OCI-LY3 (cell line): ENCODE data around the gene ASTN2.

Experiments used
- H2AFZ ChIP-seq: fragments of 200-600, 300-600 bp; shearing (Covaris generic); 2 replicates; pipeline ENCODE4 v1.6.0; 2014; ENCODE audit warnings: antibody characterized with exemption, low read depth, low read length
- H3K27ac ChIP-seq: fragments of 200-600, 300-600 bp; sonication (generic); 2 replicates; pipeline ENCODE4 v1.5.1; 2014; ENCODE audit warnings: mild to moderate bottlenecking, low read length, moderate library complexity, mixed read lengths
- H3K27me3 ChIP-seq: fragments of 200-600, 300-600 bp; sonication (generic); 2 replicates; pipeline ENCODE4 v1.6.1; 2014; ENCODE audit warnings: low read depth, low read length, mixed read lengths
- H3K36me3 ChIP-seq: fragments of 200-600, 300-600 bp; sonication (generic); replicated peaks from 2 replicates; pipeline ENCODE3; 2014; ENCODE audit warnings: low read depth, low read length, mixed read lengths
- H3K4me1 ChIP-seq: fragments of 300-600, 200-600 bp; sonication (generic); 2 replicates; pipeline ENCODE4 v1.6.1; 2014; ENCODE audit warnings: low read length, mixed read lengths
- H3K4me2 ChIP-seq: fragments of 200-600, 300-600 bp; sonication (generic); 2 replicates; pipeline ENCODE4 v1.6.1; 2014; ENCODE audit warnings: low read length, mixed read lengths
- H3K4me3 ChIP-seq: fragments of 300-600, 200-600 bp; sonication (generic); 2 replicates; pipeline ENCODE4 v1.5.1; 2014; ENCODE audit warnings: antibody characterized with exemption, mild to moderate bottlenecking, low read length, moderate library complexity
- H3K79me2 ChIP-seq: fragments of 300-600, 200-600 bp; shearing (Covaris generic); 2 replicates; pipeline ENCODE4 v1.6.1; 2014; ENCODE audit warnings: mild to moderate bottlenecking, low read length, mixed read lengths
- H3K9ac ChIP-seq: fragments of 300-600, 200-600 bp; shearing (Covaris generic); 2 replicates; pipeline ENCODE4 v1.6.0; 2014; ENCODE audit warnings: mild to moderate bottlenecking, low read length, moderate library complexity
- H3K9me3 ChIP-seq: fragments of 200-600, 300-600 bp; shearing (Covaris generic); 2 replicates; pipeline ENCODE4 v1.6.1; 2014; ENCODE audit warnings: low read length, mixed read lengths; ENCODE audit not compliant: insufficient read depth
- H4K20me1 ChIP-seq: fragments of 200-600, 300-600 bp; sonication (generic); 2 replicates; pipeline ENCODE4 v1.6.1; 2016; ENCODE audit warnings: low read length, mixed read lengths; ENCODE audit not compliant: insufficient read depth
- CTCF ChIP-seq: fragments of 200-600, 300-600 bp; sonication (generic); IDR thresholded peaks from 2 replicates; pipeline ENCODE4 v1.5.1; 2014; ENCODE audit warnings: antibody characterized with exemption, low read length, low read depth
- EZH2phosphoT487 ChIP-seq: fragments of 200-600 bp; shearing (Covaris generic); IDR thresholded peaks from 2 replicates; pipeline ENCODE4 v1.6.1; 2018; ENCODE audit warnings: antibody characterized with exemption, mixed run types, low read depth

Gene ASTN2

GRCh38 chr9:116815835-116816234 lies 599.0 kb downstream of the ASTN2 start:
- Histone ChIP-seq H4K20me1 (no peaks in the 10 kb centered on the region), H3K4me3 (no peak overlapping the region), H3K79me2 (no peaks in the 10 kb centered on the region), H3K36me3 (no peaks in the 10 kb centered on the region), H3K27ac (no peak overlapping the region), H3K4me2 (no peak overlapping the region), H3K9ac (no peak overlapping the region), H3K27me3 (0 out of 2 replicates have a peak, but pooled peaks cover 6% of the 10 kb centered on the region), H3K4me1 (no peaks in the 10 kb centered on the region), H3K9me3 (no peaks in the 10 kb centered on the region), H2AFZ (no peak overlapping the region)
- TF ChIP-seq EZH2phosphoT487, result no peak
- no peak for TF ChIP-seq CTCF

DNA sequence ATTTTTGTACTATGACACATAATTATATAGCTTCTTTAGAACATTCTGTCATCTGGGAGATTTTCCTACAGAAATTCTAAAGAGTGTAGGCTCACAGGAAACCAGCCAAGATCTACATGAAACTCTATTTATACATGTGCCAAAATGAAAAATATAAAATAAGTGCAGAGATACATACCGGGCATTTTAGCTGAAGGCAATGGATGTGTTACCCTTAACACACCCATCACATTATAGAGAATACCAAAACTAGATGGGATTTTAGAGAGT lies 601.9 kb downstream of the ASTN2 start:
- no peaks in the 10 kb centered on the region for H3K9me3 ChIP-seq
- H4K20me1 ChIP-seq, result no peaks in the 10 kb centered on the region
- H3K79me2 ChIP-seq, result no peaks in the 10 kb centered on the region
- H3K27me3 ChIP-seq, result peaks cover 12% of the 10 kb centered on the region; the same call in 1 of the 2 replicates
- H3K9ac ChIP-seq, result no peak overlapping the region
- H3K4me2 ChIP-seq, result no peak overlapping the region
- H2AFZ ChIP-seq, result no peak overlapping the region
- H3K4me1 ChIP-seq, result no peaks in the 10 kb centered on the region
- H3K36me3 ChIP-seq, result no peaks in the 10 kb centered on the region
- TF ChIP-seq EZH2phosphoT487 (no peak), CTCF (no peak)
- no peak overlapping the region for H3K4me3 ChIP-seq
- no peak overlapping the region for H3K27ac ChIP-seq

- H3K4me2 ChIP-seq, result no peak overlapping the region
- TF ChIP-seq CTCF (no peak), EZH2phosphoT487 (no peak)
Observed at GRCh38 chr9:116812231-116813030, 602.4 kb downstream of the ASTN2 start.

GRCh38 chr9:116809656-116810055 lies 605.2 kb downstream of the ASTN2 start:
- H3K27ac ChIP-seq, result no peak overlapping the region
- no peak overlapping the region for H3K4me3 ChIP-seq
- no peak for TF ChIP-seq EZH2phosphoT487
- TF ChIP-seq CTCF, result no peak
- no peaks in the 10 kb centered on the region for H3K36me3 ChIP-seq
- no peak overlapping the region for H3K9ac ChIP-seq
- no peaks in the 10 kb centered on the region for H3K4me1 ChIP-seq
- H2AFZ ChIP-seq, result no peak overlapping the region
- no peak overlapping the region for H3K4me2 ChIP-seq
- no peaks in the 10 kb centered on the region for H3K9me3 ChIP-seq
- H3K27me3 ChIP-seq, result peaks cover 12% of the 10 kb centered on the region; the same call in 1 of the 2 replicates
- no peaks in the 10 kb centered on the region for H3K79me2 ChIP-seq
- no peaks in the 10 kb centered on the region for H4K20me1 ChIP-seq

More at GRCh38 chr9:116812231-116813030, 602.4 kb downstream of the ASTN2 start:
- Histone ChIP-seq H3K4me3 (no peak overlapping the region), H2AFZ (no peak overlapping the region), H4K20me1 (no peaks in the 10 kb centered on the region), H3K4me1 (no peaks in the 10 kb centered on the region), H3K36me3 (no peaks in the 10 kb centered on the region), H3K27ac (no peak overlapping the region), H3K79me2 (no peaks in the 10 kb centered on the region), H3K9me3 (no peaks in the 10 kb centered on the region), H3K27me3 (peaks cover 12% of the 10 kb centered on the region; the same call in 1 of the 2 replicates), H3K9ac (no peak overlapping the region)
